Neural cell (in vitro differentiated cells): ENCODE measurements around the gene SCN10A. TPM values are rescaled to one million over a fixed set of nuclear protein-coding genes. Genes with fewer than 3 reads are reported as not detected.

Experiments
- H2AFZ ChIP-seq: fragments of 200-600, 300-800 bp; sonication (generic), shearing (Covaris generic); 2 replicates; pipeline ENCODE4 v1.6.0; 2014; ENCODE audit warnings: low read depth, mild to moderate bottlenecking, antibody characterized with exemption, low read length, moderate library complexity
- H3F3A ChIP-seq: fragments of 200-600 bp; shearing (Covaris generic); 2 replicates; pipeline ENCODE4 v1.6.1; 2016; ENCODE audit warnings: mild to moderate bottlenecking, moderate library complexity, mixed read lengths, antibody characterized with exemption, low read length; ENCODE audit not compliant: insufficient read depth, poor library complexity, severe bottlenecking
- H3K27ac ChIP-seq: fragments of 200-600, 300-800 bp; sonication (generic), shearing (Covaris generic); 2 replicates; pipeline ENCODE4 v1.5.1; 2014; ENCODE audit warnings: mild to moderate bottlenecking, low read length, moderate library complexity
- H3K27me3 ChIP-seq: fragments of 300-800, 200-600 bp; sonication (generic), shearing (Covaris generic); 2 replicates; pipeline ENCODE4 v1.6.0; 2014; ENCODE audit warnings: mild to moderate bottlenecking, low read depth, low read length, moderate library complexity; ENCODE audit not compliant: insufficient read depth
- H3K36me3 ChIP-seq: fragments of 300-800, 200-600 bp; sonication (generic), shearing (Covaris generic); 2 replicates; pipeline ENCODE4 v1.5.1; 2014; ENCODE audit warnings: mild to moderate bottlenecking, antibody characterized with exemption, low read length, moderate library complexity; ENCODE audit not compliant: insufficient read depth
- H3K4me2 ChIP-seq: fragments of 300-800, 200-600 bp; sonication (generic), shearing (Covaris generic); 2 replicates; pipeline ENCODE4 v1.6.0; 2014; ENCODE audit warnings: mild to moderate bottlenecking, low read length
- H3K4me3 ChIP-seq: fragments of 300-800, 200-600 bp; sonication (generic), shearing (Covaris generic); 2 replicates; pipeline ENCODE4 v1.5.1; 2014; ENCODE audit warnings: mild to moderate bottlenecking, low read length, moderate library complexity
- H3K79me2 ChIP-seq: fragments of 200-600 bp; shearing (Covaris generic); replicated peaks from 2 replicates; pipeline ENCODE4 v1.6.0; 2014; ENCODE audit warnings: mild to moderate bottlenecking, low read length, moderate library complexity; ENCODE audit not compliant: insufficient read depth
- H3K9ac ChIP-seq: fragments of 300-800, 200-600 bp; sonication (generic), shearing (Covaris generic); 2 replicates; pipeline ENCODE4 v1.6.1; 2016; ENCODE audit warnings: mild to moderate bottlenecking, low read length, mixed read lengths
- H3K9me2 ChIP-seq: fragments of 200-600 bp; shearing (Covaris generic); 2 replicates; pipeline ENCODE4 v1.6.1; 2016; ENCODE audit warnings: mild to moderate bottlenecking, low read length, mixed read lengths; ENCODE audit not compliant: insufficient read depth
- H3K9me3 ChIP-seq: fragments of 200-600, 300-800 bp; sonication (generic), shearing (Covaris generic); 2 replicates; pipeline ENCODE4 v1.6.1; 2016; ENCODE audit warnings: mild to moderate bottlenecking, mixed run types, low read length, moderate library complexity, mixed read lengths
- H4K20me1 ChIP-seq: fragments of 200-600 bp; shearing (Covaris generic); 2 replicates; pipeline ENCODE4 v1.6.1; 2016; ENCODE audit warnings: mild to moderate bottlenecking, mixed run types; ENCODE audit not compliant: insufficient read depth
- CTCF ChIP-seq: fragments of 450-650 bp; IDR thresholded peaks from 2 replicates; pipeline ENCODE4 v1.5.1; 2014; ENCODE audit warnings: antibody characterized with exemption, mild to moderate bottlenecking, moderate library complexity; ENCODE audit not compliant: poor library complexity, severe bottlenecking
- EP300 ChIP-seq: fragments of 450-650 bp; conservative IDR thresholded peaks from 2 replicates; pipeline ENCODE4 v1.6.1; 2014; ENCODE audit warnings: antibody characterized with exemption, mild to moderate bottlenecking, moderate library complexity; ENCODE audit not compliant: poor library complexity, severe bottlenecking
- EZH2 ChIP-seq: fragments of 200-600, 300-800 bp; shearing (Covaris generic), sonication (generic); IDR thresholded peaks from 2 replicates; pipeline ENCODE4 v1.6.1; 2014; ENCODE audit warnings: antibody characterized with exemption, low read length, borderline replicate concordance, mild to moderate bottlenecking; ENCODE audit not compliant: insufficient read depth, poor library complexity, severe bottlenecking
- MXI1 ChIP-seq: fragments of 450-650 bp; conservative IDR thresholded peaks from 2 replicates; pipeline ENCODE4 v1.6.1; 2014; ENCODE audit warnings: antibody characterized with exemption, mild to moderate bottlenecking; ENCODE audit not compliant: poor library complexity, severe bottlenecking
- POLR2AphosphoS5 ChIP-seq: IDR thresholded peaks from 2 replicates; pipeline ENCODE4 v1.6.1; 2012
- RAD21 ChIP-seq: fragments of 450-650 bp; conservative IDR thresholded peaks from 2 replicates; pipeline ENCODE4 v1.6.1; 2014; ENCODE audit warnings: antibody characterized with exemption, mild to moderate bottlenecking, moderate library complexity
- SMC3 ChIP-seq: fragments of 450-650 bp; conservative IDR thresholded peaks from 2 replicates; pipeline ENCODE4 v1.6.1; 2014; ENCODE audit warnings: antibody characterized with exemption, mild to moderate bottlenecking, moderate library complexity; ENCODE audit not compliant: poor library complexity
- TAF1 ChIP-seq: IDR thresholded peaks from 2 replicates; pipeline ENCODE4 v1.6.1; 2012; ENCODE audit warnings: low read depth
- polyA plus RNA-seq: library from polyadenylated mRNA; depleted of rRNA; stranded (reverse); fragments of >200 nt; gene quantifications from 2 replicates; pipeline ENCODE4 v1.2.3, GENCODE V29; 2014
- TF ChIP-seq, protein P1 (sequence below): IDR thresholded peaks from 2 replicates; pipeline ENCODE4 v1.6.1; 2012; ENCODE audit warnings: borderline replicate concordance

The SCN10A gene
- polyA plus RNA-seq, 1 donor from 2014 or later, result not detected

GRCh38 chr3:38837358-38837757, 21.3 kb upstream of the SCN10A start:
- Histone ChIP-seq H3K36me3 (no peaks in the 10 kb centered on the region), H3K4me2 (no peak overlapping the region), H4K20me1 (no peaks in the 10 kb centered on the region), H3K9ac (no peak overlapping the region), H3K79me2 (no peaks in the 10 kb centered on the region), H3K9me2 (no peaks in the 10 kb centered on the region), H2AFZ (no peak overlapping the region), H3K27ac (no peak overlapping the region), H3F3A (no peaks in the 10 kb centered on the region), H3K27me3 (no peaks in the 10 kb centered on the region), H3K4me3 (no peak overlapping the region), H3K9me3 (no peaks in the 10 kb centered on the region)
- no peak for TF ChIP-seq RAD21
- no peak for TF ChIP-seq EZH2
- TF ChIP-seq TAF1, result no peak
- no peak for TF ChIP-seq MXI1
- TF ChIP-seq SMC3, result no peak
- no peak for TF ChIP-seq CTCF
- TF ChIP-seq, protein P1, sequence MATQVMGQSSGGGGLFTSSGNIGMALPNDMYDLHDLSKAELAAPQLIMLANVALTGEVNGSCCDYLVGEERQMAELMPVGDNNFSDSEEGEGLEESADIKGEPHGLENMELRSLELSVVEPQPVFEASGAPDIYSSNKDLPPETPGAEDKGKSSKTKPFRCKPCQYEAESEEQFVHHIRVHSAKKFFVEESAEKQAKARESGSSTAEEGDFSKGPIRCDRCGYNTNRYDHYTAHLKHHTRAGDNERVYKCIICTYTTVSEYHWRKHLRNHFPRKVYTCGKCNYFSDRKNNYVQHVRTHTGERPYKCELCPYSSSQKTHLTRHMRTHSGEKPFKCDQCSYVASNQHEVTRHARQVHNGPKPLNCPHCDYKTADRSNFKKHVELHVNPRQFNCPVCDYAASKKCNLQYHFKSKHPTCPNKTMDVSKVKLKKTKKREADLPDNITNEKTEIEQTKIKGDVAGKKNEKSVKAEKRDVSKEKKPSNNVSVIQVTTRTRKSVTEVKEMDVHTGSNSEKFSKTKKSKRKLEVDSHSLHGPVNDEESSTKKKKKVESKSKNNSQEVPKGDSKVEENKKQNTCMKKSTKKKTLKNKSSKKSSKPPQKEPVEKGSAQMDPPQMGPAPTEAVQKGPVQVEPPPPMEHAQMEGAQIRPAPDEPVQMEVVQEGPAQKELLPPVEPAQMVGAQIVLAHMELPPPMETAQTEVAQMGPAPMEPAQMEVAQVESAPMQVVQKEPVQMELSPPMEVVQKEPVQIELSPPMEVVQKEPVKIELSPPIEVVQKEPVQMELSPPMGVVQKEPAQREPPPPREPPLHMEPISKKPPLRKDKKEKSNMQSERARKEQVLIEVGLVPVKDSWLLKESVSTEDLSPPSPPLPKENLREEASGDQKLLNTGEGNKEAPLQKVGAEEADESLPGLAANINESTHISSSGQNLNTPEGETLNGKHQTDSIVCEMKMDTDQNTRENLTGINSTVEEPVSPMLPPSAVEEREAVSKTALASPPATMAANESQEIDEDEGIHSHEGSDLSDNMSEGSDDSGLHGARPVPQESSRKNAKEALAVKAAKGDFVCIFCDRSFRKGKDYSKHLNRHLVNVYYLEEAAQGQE, result no peak
- TF ChIP-seq POLR2AphosphoS5, result no peak
- no peak for TF ChIP-seq EP300

- no peak overlapping the region for H3K4me3 ChIP-seq
- H3K27me3 ChIP-seq, result no peaks in the 10 kb centered on the region
- H3K4me2 ChIP-seq, result no peak overlapping the region
- H3K9ac ChIP-seq, result no peak overlapping the region
- no peak overlapping the region for H2AFZ ChIP-seq
- no peaks in the 10 kb centered on the region for H3K9me3 ChIP-seq
- no peak for TF ChIP-seq EP300
- no peak for TF ChIP-seq SMC3
- TF ChIP-seq, protein P1, result no peak
- TF ChIP-seq MXI1, result no peak
- no peak for TF ChIP-seq TAF1
- H4K20me1 ChIP-seq, result no peaks in the 10 kb centered on the region
- no peaks in the 10 kb centered on the region for H3K79me2 ChIP-seq
- no peak overlapping the region for H3K27ac ChIP-seq
- no peaks in the 10 kb centered on the region for H3K9me2 ChIP-seq
- H3F3A ChIP-seq, result no peaks in the 10 kb centered on the region
- H3K36me3 ChIP-seq, result no peaks in the 10 kb centered on the region
Measured at GRCh38 chr3:38836561-38836960, 20.5 kb upstream of the SCN10A start.
